Stomach (tissue), 4 donors: Measurements from ENCODE around the gene PDIA4.

Experiments used
- EP300 ChIP-seq: sonication (generic); formaldehyde crosslinking; IDR thresholded peaks from one replicate; pipeline ENCODE4 v1.6.1; 2017; ENCODE audit warnings: antibody characterized with exemption
- TF ChIP-seq, protein P1 (sequence below), 7 experiments: fragments of 450-650 bp in 4 of 7; fragments of 200-600 bp in 3 of 7; sonication (generic) in 3 of 7; IDR thresholded peaks; one replicate each; pipeline ENCODE4 v1.5.1; 2016 to 2019; ENCODE audit warnings: antibody characterized with exemption in 7 of 7, control low read depth in 2 of 7, mild to moderate bottlenecking in 1 of 7

DNA sequence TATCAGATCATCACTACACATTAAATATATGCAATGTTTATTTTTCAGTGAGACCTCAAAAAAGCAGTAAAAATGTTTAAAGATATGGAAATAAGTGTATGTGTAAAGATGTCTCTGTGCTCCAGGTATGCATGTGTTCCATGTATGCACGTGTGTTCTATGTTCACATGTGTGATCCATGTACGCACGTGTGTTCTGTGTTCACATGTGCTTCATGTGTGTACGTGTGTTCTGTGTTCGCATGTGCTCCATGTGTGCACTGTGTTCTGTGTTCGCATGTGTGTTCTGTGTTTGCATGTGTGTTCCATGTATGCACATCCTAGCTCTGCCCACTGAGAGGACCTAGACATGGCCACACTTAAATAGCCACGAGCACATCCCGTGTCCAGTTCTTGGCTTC, 15.6 kb upstream of the PDIA4 start:
- TF ChIP-seq, protein P1, sequence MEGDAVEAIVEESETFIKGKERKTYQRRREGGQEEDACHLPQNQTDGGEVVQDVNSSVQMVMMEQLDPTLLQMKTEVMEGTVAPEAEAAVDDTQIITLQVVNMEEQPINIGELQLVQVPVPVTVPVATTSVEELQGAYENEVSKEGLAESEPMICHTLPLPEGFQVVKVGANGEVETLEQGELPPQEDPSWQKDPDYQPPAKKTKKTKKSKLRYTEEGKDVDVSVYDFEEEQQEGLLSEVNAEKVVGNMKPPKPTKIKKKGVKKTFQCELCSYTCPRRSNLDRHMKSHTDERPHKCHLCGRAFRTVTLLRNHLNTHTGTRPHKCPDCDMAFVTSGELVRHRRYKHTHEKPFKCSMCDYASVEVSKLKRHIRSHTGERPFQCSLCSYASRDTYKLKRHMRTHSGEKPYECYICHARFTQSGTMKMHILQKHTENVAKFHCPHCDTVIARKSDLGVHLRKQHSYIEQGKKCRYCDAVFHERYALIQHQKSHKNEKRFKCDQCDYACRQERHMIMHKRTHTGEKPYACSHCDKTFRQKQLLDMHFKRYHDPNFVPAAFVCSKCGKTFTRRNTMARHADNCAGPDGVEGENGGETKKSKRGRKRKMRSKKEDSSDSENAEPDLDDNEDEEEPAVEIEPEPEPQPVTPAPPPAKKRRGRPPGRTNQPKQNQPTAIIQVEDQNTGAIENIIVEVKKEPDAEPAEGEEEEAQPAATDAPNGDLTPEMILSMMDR (IDR thresholded peaks at IDR 0.05), result no peak
- no peak for TF ChIP-seq EP300
